GM12892 (cell line): ENCODE data around the gene PRICKLE4.

Source experiments
- POLR2A ChIP-seq: IDR thresholded peaks from 2 replicates; pipeline ENCODE4 v1.6.1; 2011; ENCODE audit warnings: low read depth, low read length, control low read depth
- TAF1 ChIP-seq: IDR thresholded peaks from 2 replicates; pipeline ENCODE4 v1.6.1; 2011; ENCODE audit warnings: low read depth, mild to moderate bottlenecking, control low read depth, low read length, borderline replicate concordance

GRCh38 chr6:41836022-41836659, 55.6 kb downstream of the PRICKLE4 start:
- TF ChIP-seq TAF1 (no peak), POLR2A (no peak)
